ENCODE measurements around the gene ZSCAN23. TPM values are rescaled to one million over a fixed set of nuclear protein-coding genes. Genes with fewer than 3 reads are reported as not detected.

Gene ZSCAN23
- total and polyA plus RNA-seq, 9 of the 15 experiments (the other 6 are each of a cell fraction or from before 2014, with no cell fraction given), result 0.05 to 0.29 (median 0.21) TPM; not detected in 1

GRCh38 chr6:28399350-28400121, 43.8 kb downstream of the ZSCAN23 start, which contains the start of gene ZSCAN12 (continued):
- TF ChIP-seq REST (IDR thresholded peaks at IDR 0.05; ENCODE audit: borderline replicate concordance) (peak; percentile 29), REST (CRISPR knock-in tag; IDR thresholded peaks at IDR 0.05; ENCODE audit: low read depth) (no peak), FUS (optimal IDR thresholded peaks at IDR 0.05; ENCODE audit: low read depth, low read length) (no peak), EGR1 (conservative IDR thresholded peaks at IDR 0.05) (no peak), U2AF2 (optimal IDR thresholded peaks at IDR 0.05; ENCODE audit: low read depth, low read length) (no peak), MYBL2 (IDR thresholded peaks at IDR 0.05; ENCODE audit: low read depth) (peak; percentile 64), MYBL2 (CRISPR knock-in tag; IDR thresholded peaks at IDR 0.05; ENCODE audit: borderline replicate concordance) (no peak), ZBTB17 (CRISPR knock-in tag; IDR thresholded peaks at IDR 0.05) (0 out of 2 replicates have a peak, but pooled peaks have one; percentile 62), ZNF384 (IDR thresholded peaks at IDR 0.05; ENCODE audit: low read depth, low read length) (peak; percentile 70), ZFPM2 (CRISPR knock-in tag; IDR thresholded peaks at IDR 0.05) (no peak), ETV6 (IDR thresholded peaks at IDR 0.05; ENCODE audit: borderline replicate concordance in 1 of 2, low read depth in 2 of 2, low read length in 1 of 2) (peak; percentile 58 to 79; a peak in 3 of 4 replicates), ETV6 (CRISPR knock-in tag; IDR thresholded peaks at IDR 0.05; ENCODE audit: borderline replicate concordance) (peak; percentile 23; the same call in 1 of the 2 replicates), MTA1 (IDR thresholded peaks at IDR 0.05; ENCODE audit: borderline replicate concordance) (peak; percentile 68; the same call in 1 of the 2 replicates), FOXO4 (CRISPR knock-in tag; IDR thresholded peaks at IDR 0.05) (0 out of 2 replicates have a peak, but pooled peaks have one; percentile 49), EWSR1 (IDR thresholded peaks at IDR 0.05; ENCODE audit: borderline replicate concordance, low read depth, partially characterized antibody) (no peak)
- TF ChIP-seq, protein P1, sequence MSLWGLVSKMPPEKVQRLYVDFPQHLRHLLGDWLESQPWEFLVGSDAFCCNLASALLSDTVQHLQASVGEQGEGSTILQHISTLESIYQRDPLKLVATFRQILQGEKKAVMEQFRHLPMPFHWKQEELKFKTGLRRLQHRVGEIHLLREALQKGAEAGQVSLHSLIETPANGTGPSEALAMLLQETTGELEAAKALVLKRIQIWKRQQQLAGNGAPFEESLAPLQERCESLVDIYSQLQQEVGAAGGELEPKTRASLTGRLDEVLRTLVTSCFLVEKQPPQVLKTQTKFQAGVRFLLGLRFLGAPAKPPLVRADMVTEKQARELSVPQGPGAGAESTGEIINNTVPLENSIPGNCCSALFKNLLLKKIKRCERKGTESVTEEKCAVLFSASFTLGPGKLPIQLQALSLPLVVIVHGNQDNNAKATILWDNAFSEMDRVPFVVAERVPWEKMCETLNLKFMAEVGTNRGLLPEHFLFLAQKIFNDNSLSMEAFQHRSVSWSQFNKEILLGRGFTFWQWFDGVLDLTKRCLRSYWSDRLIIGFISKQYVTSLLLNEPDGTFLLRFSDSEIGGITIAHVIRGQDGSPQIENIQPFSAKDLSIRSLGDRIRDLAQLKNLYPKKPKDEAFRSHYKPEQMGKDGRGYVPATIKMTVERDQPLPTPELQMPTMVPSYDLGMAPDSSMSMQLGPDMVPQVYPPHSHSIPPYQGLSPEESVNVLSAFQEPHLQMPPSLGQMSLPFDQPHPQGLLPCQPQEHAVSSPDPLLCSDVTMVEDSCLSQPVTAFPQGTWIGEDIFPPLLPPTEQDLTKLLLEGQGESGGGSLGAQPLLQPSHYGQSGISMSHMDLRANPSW (CRISPR knock-in tag; IDR thresholded peaks at IDR 0.05), result no peak; the same call in 1 of the 2 replicates
